GM21717 (cell line): ENCODE results near the gene ERCC1.
"Not testable (repeated sequence)": the region's sequence is repeated elsewhere in the genome, so short reads cannot be mapped to it uniquely, and the experiment has no call there.

Experiments used
- ATAC-seq: cut with Tn5 transposase; IDR thresholded peaks from one replicate; pipeline ENCODE4 v1.9.1; 2021; ENCODE audit warnings: mild to moderate bottlenecking, moderate library complexity; ENCODE audit not compliant: unreplicated experiment

Gene ERCC1

DNA sequence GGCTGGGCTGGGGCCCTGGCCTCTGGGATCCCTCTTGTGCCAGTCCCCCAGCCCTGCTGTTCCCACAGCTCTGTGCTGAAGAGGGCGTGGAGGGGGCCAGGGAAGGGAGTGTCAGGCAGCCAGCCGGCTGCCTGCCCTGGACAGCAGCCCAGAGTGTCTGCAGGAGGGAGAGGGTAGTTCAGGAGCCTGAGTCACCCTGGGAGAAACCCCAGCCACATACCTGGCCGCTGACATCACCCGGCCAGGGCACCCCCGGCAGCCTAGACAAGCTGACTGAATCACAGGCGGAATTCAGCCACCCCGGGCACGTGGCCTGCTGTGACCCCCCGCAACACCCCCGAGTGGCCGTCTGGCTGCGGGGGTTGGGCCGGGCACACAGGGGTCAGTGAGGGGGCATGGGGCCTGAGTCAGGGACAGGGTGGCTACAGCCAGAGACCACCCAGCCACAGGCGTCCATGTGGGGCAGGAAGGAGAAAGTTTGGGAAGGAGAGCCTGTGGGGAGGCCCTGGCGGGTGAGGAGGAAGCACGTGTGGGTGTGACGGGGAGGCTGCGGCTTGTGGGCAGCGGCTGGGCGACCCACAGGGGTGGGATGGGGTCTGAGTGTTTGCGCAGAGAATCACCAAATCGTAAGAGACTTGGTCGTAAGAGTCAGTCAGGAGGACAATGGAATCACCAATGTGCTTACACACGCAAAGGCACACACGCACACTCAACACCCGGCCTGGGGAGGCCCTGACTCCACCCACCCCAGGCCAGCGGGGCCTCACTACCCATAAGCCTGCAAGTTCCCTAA lies 32.2 kb upstream of the ERCC1 start:
- ATAC-seq = no peak

DNA sequence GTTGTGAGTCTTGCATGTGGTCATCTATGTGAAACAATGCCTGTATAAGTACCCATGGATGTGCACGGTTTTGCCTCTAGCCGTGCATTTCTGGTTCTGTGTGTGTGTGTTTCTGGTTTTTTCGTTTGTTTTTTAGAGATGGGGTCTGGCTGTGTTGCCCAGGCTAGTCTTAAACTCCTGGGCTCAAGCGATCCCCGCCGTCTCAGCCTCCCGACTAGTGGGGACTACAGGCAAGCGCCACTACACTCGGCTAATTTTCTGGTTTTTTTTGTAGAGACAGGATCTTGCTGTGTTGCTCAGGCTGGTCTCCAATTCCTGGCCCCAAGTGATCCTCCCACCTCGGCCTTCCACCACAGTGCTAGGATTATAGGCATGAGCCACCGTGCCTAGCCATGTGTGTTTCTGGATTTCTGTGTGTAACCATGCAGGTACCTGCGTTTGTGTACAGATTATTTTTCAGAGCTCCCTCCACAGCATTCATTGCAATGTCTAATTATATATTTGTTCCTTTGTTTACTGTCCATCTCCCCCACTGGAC lies 28.2 kb upstream of the ERCC1 start:
- ATAC-seq = no peak

DNA sequence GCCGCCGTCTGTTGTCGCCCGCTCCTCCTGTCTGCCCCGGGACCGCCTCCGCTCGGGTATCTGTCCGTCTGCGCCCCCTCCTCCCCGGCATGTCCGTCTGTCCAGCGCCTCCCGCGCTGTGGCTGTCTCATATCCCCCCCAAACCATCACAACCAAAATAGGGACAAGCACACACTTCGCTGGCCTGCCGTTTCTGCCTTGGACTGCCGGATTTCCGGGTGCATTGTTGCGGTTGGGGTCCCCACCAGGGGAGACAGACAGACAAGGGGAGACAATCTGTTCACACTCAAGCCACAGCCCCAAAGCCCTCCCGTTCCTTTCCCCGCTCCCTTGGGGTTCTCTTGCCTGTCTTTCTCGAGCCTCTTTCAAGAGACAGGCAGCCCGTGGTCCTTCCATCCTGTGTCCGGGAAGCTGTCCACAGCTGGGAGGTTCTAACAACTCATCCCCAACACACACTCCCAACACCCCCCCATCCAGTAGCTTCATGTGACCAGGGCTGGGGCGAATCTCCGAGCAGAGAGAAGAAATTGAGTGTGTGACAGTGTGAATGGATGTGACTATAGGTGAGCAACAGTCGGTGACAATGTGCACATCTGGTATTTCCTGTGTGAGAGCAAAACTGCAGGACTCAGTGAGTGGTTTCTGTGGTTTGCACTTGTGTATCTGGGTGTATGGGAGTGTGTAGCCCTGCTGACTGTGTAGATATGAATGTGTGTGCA lies 27.6 kb upstream of the ERCC1 start:
- ATAC-seq = peak; percentile 19

DNA sequence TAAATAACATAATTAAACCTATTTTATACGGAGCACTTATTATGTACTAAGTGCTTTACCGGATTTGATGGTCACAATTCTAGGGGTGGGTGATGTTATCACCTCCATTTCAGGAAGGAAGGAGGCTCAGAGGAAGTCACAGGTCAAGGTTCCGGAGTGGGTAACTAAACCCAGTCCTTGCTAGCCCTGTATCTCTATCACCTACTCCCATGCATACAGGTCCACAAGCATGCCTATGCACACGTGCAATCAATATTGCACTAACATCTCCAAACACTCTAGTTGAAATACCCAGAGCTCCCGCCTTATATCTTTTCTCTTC lies 26.3 kb upstream of the ERCC1 start:
- ATAC-seq = peak; percentile 13

DNA sequence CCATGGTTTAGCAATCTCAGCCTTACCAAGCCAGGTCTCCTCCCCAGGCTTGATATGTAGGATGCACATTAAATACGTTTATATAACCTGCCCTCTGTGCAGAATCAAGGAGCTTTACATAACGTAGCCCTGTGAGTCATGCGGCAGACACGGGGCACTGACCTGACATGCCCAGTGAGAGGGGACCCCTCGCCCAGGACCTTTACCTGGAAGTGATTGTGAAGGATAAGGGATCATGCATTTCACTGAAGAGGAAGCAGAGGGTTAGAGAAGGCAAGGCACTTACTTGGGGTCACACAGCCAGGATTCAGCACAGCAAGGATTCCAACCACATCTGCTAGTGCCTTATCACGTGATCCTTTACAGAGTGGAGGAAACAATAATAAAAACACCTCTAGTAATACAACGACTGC lies 25.2 kb upstream of the ERCC1 start:
- no peak for ATAC-seq

DNA sequence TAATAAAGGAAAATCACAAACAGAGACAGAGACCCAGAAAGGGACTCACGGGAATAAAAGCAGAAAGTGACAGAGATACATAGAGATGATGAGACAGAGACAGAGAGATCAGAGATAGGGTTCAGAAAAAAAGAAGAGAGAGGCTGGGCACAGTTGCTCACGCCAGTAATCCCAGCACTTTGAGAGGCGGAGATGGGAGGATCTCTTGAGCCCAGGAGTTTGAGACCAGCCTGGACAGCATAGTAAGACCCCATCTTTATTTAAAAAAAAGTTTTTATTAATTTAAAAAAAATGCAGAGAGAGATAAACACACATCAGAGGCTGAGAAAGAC lies 24.7 kb upstream of the ERCC1 start:
- ATAC-seq = no peak

DNA sequence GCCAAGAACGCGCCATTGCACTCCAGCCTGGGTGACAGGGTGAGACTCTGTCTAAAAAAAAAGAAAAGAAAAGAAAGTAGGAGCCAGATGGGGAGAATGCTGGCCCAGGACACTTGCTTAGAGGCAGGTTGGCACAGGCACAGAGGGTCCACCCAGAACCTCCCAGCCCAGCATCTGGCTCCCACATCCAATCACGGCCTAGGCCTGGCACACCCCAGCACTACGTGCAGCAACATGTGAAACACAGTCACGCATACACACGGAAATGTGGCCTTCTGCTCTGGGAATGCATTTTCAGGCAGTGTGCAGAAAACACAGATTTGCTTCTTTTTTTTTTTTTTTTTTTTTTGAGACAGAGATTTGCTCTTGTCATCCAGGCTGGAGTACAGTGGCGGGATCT lies 23.2 kb upstream of the ERCC1 start:
- no peak for ATAC-seq

DNA sequence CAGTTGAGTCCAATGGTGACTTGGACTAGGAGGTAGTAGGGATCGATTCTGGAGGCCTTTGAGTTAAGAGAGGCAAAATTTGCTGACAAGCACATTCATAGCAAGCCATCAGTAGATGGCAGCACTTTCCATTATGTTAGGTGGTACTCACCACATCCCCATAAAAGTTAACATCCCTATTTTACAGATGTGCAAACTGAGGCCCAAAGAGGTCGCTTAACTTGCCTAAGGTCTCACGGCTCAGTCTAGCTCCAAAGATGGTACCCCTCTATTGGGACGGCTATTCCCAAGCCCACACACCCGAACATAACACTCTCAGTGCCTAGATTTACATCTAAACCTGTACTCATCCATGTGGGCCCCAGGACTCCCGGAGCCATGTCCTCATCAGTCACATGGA lies 22.6 kb upstream of the ERCC1 start:
- no peak for ATAC-seq

DNA sequence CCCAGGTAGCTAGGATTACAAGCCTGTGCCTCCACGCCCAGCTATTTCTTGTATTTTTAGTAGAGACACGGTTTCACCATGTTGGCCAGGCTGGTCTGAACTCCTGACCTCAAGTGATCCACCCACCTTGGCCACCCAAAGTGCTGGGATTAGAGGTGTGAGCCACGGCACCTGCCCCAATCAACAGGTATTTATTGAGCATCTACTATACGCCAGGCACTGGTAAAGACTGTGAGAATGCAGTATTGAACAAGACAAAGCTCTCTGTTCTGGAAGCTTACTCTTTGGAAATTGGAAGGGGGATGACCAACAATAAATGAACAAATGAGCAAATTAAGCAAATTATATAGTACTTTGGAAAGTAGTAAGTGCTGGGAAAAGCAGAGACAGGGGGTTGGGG lies 21.4 kb upstream of the ERCC1 start:
- ATAC-seq = no peak

DNA sequence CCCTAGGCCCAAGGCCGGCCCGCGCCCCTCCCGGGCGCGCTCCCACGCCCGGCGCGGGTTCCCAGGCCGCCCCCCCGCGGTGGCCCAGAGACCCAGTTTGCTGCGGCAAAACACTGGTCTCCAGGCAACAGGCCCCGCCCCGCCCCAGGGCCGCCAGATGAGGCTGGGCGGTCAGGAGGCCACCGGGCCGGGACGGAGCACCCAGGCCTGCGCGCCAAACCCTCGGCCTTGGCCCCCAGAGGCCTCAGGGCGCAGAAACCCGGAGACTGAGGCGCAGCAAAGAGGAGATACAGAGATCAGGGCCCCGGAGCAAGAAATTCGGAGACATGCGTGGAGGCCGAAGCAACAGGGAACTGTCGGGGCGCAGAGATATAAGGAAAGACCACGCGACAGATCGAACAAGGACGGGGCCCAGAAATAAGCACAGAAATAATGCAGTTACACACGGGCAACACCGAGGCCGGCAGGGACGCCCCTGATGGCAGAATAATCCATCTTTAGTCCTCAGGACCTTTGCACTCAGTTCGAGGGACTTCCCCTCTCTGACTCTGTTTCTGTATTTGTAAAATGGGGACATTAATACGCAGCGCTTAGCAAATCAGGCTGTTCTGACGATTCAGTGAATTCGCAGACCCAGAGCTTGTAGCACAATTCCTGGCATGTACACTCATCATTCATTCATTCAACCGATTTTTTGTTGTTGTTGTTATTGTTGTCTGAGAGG lies 20.8 kb upstream of the ERCC1 start:
- ATAC-seq = peak; percentile 30

DNA sequence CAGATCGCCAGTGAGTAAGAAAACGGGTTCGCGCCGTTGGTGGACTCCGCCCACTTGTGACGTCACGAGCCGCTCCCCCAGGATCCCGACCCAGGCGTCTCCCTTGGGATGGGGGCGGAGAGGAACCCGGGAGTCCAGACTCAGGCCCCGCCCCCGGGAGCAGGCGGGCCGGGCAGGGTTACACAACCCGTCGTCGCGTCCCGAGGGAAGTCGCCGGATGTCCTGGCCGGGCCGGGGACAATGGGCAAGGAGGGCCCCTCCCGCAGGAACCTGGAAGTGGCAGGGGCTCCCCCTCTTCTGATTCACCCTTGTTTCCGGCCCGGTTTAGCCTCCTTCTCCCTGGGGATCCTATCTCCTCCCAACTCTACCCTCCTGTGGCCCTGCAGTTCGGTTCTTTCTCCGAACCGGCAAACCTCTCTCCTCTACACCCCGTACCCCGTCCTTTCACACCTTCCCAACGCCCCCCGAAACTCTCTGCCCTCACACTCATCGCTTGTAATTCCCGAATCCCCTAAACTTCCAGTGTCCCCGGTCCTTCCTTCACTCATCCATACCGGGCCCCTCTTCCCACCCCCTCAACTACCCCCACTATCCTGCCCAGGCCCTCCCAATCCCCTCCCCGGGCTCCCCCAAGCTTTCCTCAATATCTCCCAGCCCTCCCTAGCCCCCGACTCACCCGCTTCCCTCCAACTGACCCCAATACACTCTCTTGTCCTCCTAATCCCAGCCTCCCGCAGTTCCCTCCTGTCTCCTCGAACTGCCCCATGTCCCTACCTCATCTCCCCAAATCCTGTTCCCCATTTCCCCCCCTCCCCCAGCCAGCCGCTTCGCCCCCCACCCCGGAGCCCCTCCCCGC lies 20.0 kb upstream of the ERCC1 start:
- no peak for ATAC-seq

DNA sequence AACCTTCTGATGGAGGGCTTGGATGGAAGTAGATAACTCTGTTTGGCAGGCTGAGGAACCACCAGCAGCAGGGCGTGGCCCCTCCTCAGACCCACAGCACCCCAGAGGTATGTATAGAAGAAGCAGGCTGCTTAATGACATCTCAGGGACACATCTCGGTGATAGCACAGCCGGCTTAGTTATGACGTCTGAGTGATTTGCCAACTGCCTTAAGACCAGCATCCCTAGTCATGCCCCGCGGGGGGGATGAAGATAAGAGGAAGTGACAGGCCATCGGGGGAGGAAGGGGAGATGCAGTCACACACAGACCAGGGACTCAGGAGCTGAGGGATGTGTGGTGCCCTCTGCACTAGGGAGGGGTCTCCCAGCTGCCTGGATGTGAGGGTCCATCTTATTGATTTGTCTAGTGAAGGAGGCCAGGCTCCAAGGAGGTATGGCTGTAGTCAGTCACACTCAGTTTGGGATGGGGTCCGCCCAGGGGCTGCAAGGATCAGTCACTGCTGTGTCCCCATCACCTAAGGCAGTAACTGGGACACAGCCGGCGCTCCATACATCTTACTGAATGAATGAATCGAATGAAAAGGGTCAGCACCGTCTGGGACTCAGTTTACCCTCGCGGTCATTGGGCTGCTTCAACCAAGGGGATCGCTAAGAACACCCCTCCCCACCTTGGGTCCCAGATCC lies 19.2 kb upstream of the ERCC1 start:
- no peak for ATAC-seq

DNA sequence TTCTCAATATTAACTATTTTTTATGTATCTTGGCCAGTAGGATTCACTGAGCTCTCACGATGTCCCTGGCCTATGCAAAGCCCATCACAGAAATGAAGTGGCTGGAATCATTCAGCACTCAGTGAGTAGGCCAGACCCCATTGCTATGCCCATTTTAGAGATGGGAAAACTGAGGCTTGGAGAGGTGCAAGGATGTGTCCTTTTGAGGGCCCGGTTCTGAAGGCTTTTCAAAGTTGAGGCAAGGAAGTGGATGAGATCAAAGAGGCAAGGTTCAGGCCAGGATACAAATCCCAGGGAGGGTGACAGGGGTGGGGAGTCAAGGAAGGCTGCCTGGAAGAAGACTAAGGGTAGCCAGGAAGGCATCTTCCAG lies 18.7 kb upstream of the ERCC1 start:
- no peak for ATAC-seq

DNA sequence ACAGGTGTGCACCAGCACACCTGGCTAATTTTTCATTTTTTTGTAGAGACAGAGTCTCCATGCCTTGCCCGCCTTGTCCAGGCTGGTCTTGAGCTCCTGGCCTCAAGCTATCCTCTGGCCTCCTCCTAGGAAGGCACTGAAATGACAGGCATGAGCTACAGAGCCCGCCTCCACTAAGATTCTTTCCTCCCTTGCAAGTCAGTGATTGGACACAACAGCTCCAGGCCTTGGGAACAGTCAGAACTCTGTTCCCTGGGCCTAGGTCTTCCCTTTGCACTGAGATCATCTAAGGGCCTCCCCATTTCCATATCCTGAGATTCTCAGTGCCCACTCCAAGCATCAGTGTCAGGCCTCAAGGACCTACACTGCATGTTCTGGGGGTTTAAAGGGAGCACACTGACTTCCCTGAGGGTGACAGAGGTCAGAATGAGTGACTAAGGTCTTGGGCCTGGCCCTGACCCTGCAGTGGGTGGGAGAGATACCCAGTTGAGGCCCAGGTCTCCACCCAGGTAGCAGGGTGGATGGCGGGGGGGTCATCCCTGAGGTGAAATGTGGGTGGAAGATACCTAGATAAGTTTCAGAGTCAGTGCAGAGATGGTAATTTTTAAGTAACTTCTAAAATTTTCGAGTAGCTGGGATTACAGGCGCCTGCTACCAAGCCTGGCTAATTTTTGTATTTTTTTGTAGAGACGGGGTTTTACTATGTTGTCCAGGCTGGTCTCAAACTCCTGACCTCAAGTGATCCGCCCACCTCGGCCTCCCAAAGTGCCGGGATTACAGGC lies 17.3 kb upstream of the ERCC1 start:
- no peak for ATAC-seq

DNA sequence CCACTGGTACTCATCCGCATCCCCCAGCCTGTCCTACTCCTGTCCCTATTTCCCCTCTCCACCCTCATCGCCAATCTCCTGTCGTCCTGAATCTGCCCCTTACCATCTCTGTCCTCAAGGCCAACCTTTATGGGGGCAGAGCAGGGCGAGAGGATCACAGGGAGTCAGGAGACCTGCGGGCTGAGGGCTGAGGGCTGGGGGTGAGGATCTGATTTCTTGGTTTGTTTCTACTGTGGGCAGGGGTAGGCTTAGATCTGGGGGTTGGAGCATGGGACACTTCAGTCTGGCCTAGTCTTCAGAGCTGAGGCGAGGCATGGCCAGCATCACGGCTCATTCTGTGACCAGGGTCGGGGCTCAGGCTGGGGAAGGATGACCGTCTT lies 16.5 kb upstream of the ERCC1 start:
- ATAC-seq = no peak

DNA sequence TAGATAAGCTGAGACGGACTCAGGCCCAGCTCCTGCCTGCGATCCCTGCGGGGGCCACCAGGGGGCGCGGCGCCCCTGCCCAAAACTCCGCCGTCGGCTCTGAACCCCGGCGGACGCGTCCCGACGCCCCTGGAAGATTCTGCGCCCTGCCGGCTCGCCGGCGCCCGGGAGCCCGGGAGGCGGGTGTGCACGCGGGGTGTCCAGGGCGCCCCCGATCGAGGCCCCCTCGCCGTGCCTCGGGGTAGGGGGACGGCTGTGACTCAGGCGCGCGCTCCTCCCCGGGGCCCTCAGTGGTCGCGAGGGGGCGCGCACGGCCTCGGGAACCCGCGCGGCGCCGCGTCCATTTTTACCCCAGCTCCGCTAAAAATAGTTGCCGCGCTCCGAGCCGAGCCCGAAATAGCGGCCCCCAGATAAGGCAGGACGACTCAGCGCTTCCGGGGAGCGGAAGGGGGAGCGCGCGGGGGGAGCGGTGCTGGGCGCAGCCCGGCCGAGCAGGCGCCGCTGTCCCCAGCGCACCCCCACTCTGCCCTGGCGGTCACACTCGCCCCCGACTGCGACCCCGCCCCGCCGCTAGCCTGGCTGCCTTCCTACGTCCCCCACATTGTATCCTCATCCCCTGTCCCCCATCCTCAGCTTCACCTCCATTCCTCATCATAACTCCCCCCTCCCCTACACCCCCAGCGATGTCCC lies 16.0 kb upstream of the ERCC1 start:
- peak; percentile 41 for ATAC-seq

DNA sequence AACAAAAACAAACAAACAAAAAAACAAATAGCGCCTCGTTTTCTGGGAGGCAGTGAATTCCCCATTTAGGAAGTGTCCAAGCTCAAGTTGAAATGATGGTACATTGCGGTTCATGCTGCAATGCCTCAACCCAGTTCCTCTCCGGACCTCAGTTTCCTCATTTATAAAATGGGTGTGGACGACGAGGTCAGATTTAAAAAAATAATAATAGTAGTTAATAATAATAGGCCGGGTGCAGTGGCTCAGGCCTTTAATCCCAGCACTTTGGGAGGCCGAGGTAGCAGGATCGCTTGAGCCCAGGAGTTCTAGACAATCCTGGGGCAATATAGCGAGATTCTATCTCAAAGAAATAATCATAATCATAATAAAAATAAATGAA lies 15.5 kb upstream of the ERCC1 start:
- no peak for ATAC-seq

DNA sequence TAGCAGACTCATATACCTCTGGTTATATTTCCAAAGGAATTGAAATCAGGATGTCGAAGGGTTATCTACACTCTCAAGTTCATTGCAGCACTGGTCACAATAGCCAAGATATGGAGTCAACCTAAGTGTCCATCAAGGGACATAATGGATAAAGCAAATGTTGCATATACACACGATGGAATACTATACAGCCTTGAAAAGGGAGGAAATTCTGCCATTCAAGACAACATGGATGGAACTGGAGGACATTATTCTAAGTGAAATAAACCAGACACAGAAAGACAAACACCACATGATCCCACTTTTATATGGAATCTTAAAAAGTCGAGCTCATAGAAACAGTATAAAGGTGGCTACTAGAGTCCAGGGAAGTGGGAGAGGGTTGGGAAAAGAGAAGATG lies 13.6 kb upstream of the ERCC1 start:
- no peak for ATAC-seq

DNA sequence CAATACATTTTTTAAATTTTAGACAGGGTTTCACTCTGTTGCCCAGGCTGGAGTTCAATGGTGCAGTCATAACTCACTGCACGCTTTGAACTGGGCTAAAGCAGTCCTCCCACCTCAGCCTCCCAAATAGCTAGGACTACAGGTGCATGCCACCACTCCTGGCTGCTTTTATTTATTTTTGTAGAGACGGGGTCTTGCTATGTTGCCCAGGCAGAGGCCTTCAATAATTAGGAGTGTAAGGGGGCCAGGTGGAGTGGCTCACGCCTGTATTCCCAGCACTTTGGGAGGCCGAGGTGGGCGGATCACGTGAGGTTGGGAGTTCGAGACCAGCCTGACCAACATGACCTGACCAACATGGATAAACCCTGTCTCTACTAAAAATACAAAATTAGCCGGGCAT lies 8.8 kb upstream of the ERCC1 start:
- not testable (repeated sequence) for ATAC-seq
